ENCODE measurements around the gene NBEA.

NBEA gene

DNA sequence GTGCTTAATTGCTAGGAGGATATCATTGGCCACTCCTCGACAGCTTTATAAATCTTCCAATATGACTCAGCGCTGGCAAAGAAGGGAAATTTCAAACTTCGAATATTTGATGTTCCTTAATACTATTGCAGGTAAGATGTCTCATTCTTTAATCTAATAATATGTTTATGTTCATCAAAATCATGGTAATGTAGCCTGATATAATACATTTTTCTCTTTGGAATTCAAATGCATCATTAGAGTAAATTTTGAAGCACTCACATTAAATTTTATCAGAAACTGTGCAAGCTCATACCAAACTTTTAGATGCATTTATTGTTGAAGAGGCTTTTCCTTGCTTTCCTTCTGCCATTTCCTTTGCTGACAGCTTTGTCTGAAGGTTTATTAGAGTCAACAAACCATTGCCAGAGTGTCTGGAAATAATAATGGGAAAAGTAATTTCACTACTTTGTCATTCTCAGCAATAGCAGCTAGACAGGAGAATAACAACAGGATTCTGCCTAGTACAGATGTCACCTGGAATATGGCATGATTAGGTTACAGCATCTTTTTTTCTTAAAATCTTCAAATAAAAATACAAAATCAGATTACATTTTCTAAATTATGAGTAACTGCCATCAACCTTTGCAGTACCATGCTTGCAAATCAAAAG is 613.0 kb downstream of the NBEA start:
- DNase-seq, result no peak
- Histone ChIP-seq H2AK5ac (ENCODE audit: low read length) (no peak overlapping the region), H3K18ac (ENCODE audit: low read length) (no peak overlapping the region), H3K79me2 (ENCODE audit: control insufficient read depth, insufficient read depth, low read length, poor library complexity) (no peaks in the 10 kb centered on the region), H3K27ac (ENCODE audit: low read depth, low read length) (no peak overlapping the region), H3K14ac (ENCODE audit: low read length) (no peak overlapping the region), H3K9ac (ENCODE audit: low read length) (no peak overlapping the region), H3K4me3 (ENCODE audit: low read depth, low read length) (no peak overlapping the region), H3K36me3 (ENCODE audit: control insufficient read depth in 1 of 2, insufficient read depth in 2 of 2, low read length in 2 of 2) (no peaks in the 10 kb centered on the region), H4K12ac (ENCODE audit: low read depth, low read length) (no peak overlapping the region), H3K4me1 (ENCODE audit: control insufficient read depth in 1 of 2, insufficient read depth in 2 of 2, low read length in 2 of 2) (no peaks in the 10 kb centered on the region), H4K8ac (ENCODE audit: low read depth, low read length) (no peak overlapping the region), H3K4me2 (ENCODE audit: low read length) (no peak overlapping the region), H3K4ac (ENCODE audit: low read depth, low read length) (no peak overlapping the region), H2BK5ac (ENCODE audit: low read depth, low read length, poor library complexity) (no peak overlapping the region), H3K27me3 (ENCODE audit: insufficient read depth, low read length) (no peaks in the 10 kb centered on the region), H4K91ac (ENCODE audit: low read depth, low read length) (no peak overlapping the region), H3K23ac (ENCODE audit: low read length) (no peak overlapping the region), H2BK120ac (ENCODE audit: insufficient read depth, low read length, poor library complexity) (no peak overlapping the region), H2AFZ (ENCODE audit: insufficient read depth, low read length, poor library complexity) (no peak overlapping the region), H3K9me3 (ENCODE audit: insufficient read depth, low read depth, low read length) (no peaks in the 10 kb centered on the region), H2BK12ac (ENCODE audit: low read length) (no peak overlapping the region), H3K79me1 (ENCODE audit: low read length) (no peaks in the 10 kb centered on the region)
- no CpG with 5 or more reads among the region's 3 CpGs for WGBS (ENCODE audit: extremely low coverage, insufficient coverage, insufficient read length)

DNA sequence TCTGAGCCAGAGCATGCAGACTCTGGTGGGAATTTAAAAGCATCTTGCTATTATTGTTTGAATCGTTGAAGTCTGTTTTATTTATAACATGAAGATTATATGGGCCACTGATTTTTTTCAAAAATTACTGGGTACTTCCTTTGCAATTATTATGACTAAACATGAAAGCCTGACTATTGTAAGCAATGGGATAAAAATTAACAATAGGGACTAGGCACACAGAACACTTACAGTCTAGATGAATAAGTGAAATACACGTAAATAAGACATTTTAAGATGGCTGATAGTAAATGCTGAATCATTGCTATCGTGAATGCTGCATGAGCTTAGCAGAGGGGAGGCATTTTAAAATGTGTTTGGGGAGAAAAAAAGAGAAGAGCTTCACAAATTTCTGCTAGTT is 615.4 kb downstream of the NBEA start:
- H3K27me3 ChIP-seq (ENCODE audit: insufficient read depth, low read length), result no peaks in the 10 kb centered on the region
- H3K79me2 ChIP-seq (ENCODE audit: control insufficient read depth, insufficient read depth, low read length, poor library complexity), result no peaks in the 10 kb centered on the region
- H4K12ac ChIP-seq (ENCODE audit: low read depth, low read length), result no peak overlapping the region
- no peaks in the 10 kb centered on the region for H3K79me1 ChIP-seq (ENCODE audit: low read length)
- no peak overlapping the region for H3K18ac ChIP-seq (ENCODE audit: low read length)
- H2AK5ac ChIP-seq (ENCODE audit: low read length), result no peak overlapping the region
- no peak overlapping the region for H3K4me3 ChIP-seq (ENCODE audit: low read depth, low read length)
- no peak overlapping the region for H3K14ac ChIP-seq (ENCODE audit: low read length)
- DNase-seq, result no peak
- H3K23ac ChIP-seq (ENCODE audit: low read length), result no peak overlapping the region
- H2BK12ac ChIP-seq (ENCODE audit: low read length), result no peak overlapping the region
- no peak overlapping the region for H2BK5ac ChIP-seq (ENCODE audit: low read depth, low read length, poor library complexity)
- H3K4me2 ChIP-seq (ENCODE audit: low read length), result no peak overlapping the region
- no CpG with 5 or more reads among the region's 3 CpGs for WGBS (ENCODE audit: extremely low coverage, insufficient coverage, insufficient read length)
- H2AFZ ChIP-seq (ENCODE audit: insufficient read depth, low read length, poor library complexity), result no peak overlapping the region
- H3K27ac ChIP-seq (ENCODE audit: low read depth, low read length), result no peak overlapping the region
- H3K36me3 ChIP-seq (ENCODE audit: control insufficient read depth in 1 of 2, insufficient read depth in 2 of 2, low read length in 2 of 2), result no peaks in the 10 kb centered on the region
- H3K4ac ChIP-seq (ENCODE audit: low read depth, low read length), result no peak overlapping the region
- H3K4me1 ChIP-seq (ENCODE audit: control insufficient read depth in 1 of 2, insufficient read depth in 2 of 2, low read length in 2 of 2), result no peaks in the 10 kb centered on the region
- no peaks in the 10 kb centered on the region for H3K9me3 ChIP-seq (ENCODE audit: insufficient read depth, low read depth, low read length)
- H3K9ac ChIP-seq (ENCODE audit: low read length), result no peak overlapping the region
- no peak overlapping the region for H4K91ac ChIP-seq (ENCODE audit: low read depth, low read length)
- H4K8ac ChIP-seq (ENCODE audit: low read depth, low read length), result no peak overlapping the region
- no peak overlapping the region for H2BK120ac ChIP-seq (ENCODE audit: insufficient read depth, low read length, poor library complexity)

DNA sequence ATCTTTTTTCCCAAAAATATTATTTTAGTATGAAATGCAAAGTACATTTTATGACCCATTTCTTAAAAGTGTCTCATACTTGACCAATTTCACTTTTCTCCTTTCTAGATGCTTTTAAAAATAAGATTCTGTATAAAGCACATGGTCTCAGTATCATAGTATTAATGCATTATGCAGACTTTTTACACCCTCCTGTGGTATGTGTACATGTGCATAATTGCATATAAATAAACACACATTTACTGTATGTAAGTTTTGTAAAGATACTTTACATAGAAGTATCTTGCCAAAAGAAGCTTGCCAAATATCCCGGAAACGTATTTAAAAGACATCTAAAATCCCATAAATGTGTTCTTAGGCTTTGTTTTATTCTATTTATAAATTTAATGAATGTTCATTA is 619.5 kb downstream of the NBEA start:
- no peak overlapping the region for H2BK5ac ChIP-seq (ENCODE audit: low read depth, low read length, poor library complexity)
- H3K4me3 ChIP-seq (ENCODE audit: low read depth, low read length), result no peak overlapping the region
- no peak overlapping the region for H3K4me2 ChIP-seq (ENCODE audit: low read length)
- no peak overlapping the region for H2AK5ac ChIP-seq (ENCODE audit: low read length)
- H3K36me3 ChIP-seq (ENCODE audit: control insufficient read depth in 1 of 2, insufficient read depth in 2 of 2, low read length in 2 of 2), result no peaks in the 10 kb centered on the region
- no peak overlapping the region for H3K4ac ChIP-seq (ENCODE audit: low read depth, low read length)
- no peak overlapping the region for H3K23ac ChIP-seq (ENCODE audit: low read length)
- H2AFZ ChIP-seq (ENCODE audit: insufficient read depth, low read length, poor library complexity), result no peak overlapping the region
- H4K91ac ChIP-seq (ENCODE audit: low read depth, low read length), result no peak overlapping the region
- no peak overlapping the region for H4K8ac ChIP-seq (ENCODE audit: low read depth, low read length)
- no peak overlapping the region for H3K18ac ChIP-seq (ENCODE audit: low read length)
- no peak overlapping the region for H3K9ac ChIP-seq (ENCODE audit: low read length)
- H2BK120ac ChIP-seq (ENCODE audit: insufficient read depth, low read length, poor library complexity), result no peak overlapping the region
- H4K12ac ChIP-seq (ENCODE audit: low read depth, low read length), result no peak overlapping the region
- no peaks in the 10 kb centered on the region for H3K4me1 ChIP-seq (ENCODE audit: control insufficient read depth in 1 of 2, insufficient read depth in 2 of 2, low read length in 2 of 2)
- no peaks in the 10 kb centered on the region for H3K79me1 ChIP-seq (ENCODE audit: low read length)
- WGBS (ENCODE audit: extremely low coverage, insufficient coverage, insufficient read length), result no CpG with 5 or more reads among the region's 2 CpGs
- H2BK12ac ChIP-seq (ENCODE audit: low read length), result no peak overlapping the region
- no peaks in the 10 kb centered on the region for H3K9me3 ChIP-seq (ENCODE audit: insufficient read depth, low read depth, low read length)
- no peak overlapping the region for H3K27ac ChIP-seq (ENCODE audit: low read depth, low read length)
- no peak for DNase-seq
- no peak overlapping the region for H3K14ac ChIP-seq (ENCODE audit: low read length)
- no peaks in the 10 kb centered on the region for H3K79me2 ChIP-seq (ENCODE audit: control insufficient read depth, insufficient read depth, low read length, poor library complexity)
- no peaks in the 10 kb centered on the region for H3K27me3 ChIP-seq (ENCODE audit: insufficient read depth, low read length)

DNA sequence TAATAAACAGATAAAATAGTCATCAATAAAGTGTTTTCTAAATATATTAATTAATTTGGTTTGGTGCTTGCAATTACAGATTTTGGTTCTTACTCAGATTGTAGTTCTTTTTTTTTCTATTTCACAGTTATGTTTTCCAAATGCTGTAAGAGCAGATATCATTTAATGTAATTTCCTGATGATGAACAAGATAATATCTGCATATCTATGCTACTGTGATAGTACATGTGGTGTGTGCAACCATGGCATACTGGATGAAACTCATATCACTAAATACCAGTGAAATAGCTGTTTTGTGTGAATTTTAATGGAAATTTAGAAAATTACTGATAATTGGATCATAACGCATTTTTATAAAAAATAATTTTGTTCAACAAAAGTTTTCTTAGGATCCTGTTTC is 623.2 kb downstream of the NBEA start:
- Histone ChIP-seq H2BK12ac (ENCODE audit: low read length) (no peak overlapping the region), H3K9ac (ENCODE audit: low read length) (no peak overlapping the region), H3K4me2 (ENCODE audit: low read length) (no peak overlapping the region), H3K79me2 (ENCODE audit: control insufficient read depth, insufficient read depth, low read length, poor library complexity) (no peaks in the 10 kb centered on the region), H3K9me3 (ENCODE audit: insufficient read depth, low read depth, low read length) (no peaks in the 10 kb centered on the region), H3K23ac (ENCODE audit: low read length) (no peak overlapping the region), H4K12ac (ENCODE audit: low read depth, low read length) (no peak overlapping the region), H3K18ac (ENCODE audit: low read length) (no peak overlapping the region), H4K91ac (ENCODE audit: low read depth, low read length) (no peak overlapping the region), H3K4ac (ENCODE audit: low read depth, low read length) (no peak overlapping the region), H3K27ac (ENCODE audit: low read depth, low read length) (no peak overlapping the region), H2AK5ac (ENCODE audit: low read length) (no peak overlapping the region), H2BK5ac (ENCODE audit: low read depth, low read length, poor library complexity) (no peak overlapping the region), H3K4me3 (ENCODE audit: low read depth, low read length) (no peak overlapping the region), H3K14ac (ENCODE audit: low read length) (no peak overlapping the region), H3K36me3 (ENCODE audit: control insufficient read depth in 1 of 2, insufficient read depth in 2 of 2, low read length in 2 of 2) (no peaks in the 10 kb centered on the region), H3K4me1 (ENCODE audit: control insufficient read depth in 1 of 2, insufficient read depth in 2 of 2, low read length in 2 of 2) (no peaks in the 10 kb centered on the region), H2BK120ac (ENCODE audit: insufficient read depth, low read length, poor library complexity) (no peak overlapping the region), H4K8ac (ENCODE audit: low read depth, low read length) (no peak overlapping the region), H2AFZ (ENCODE audit: insufficient read depth, low read length, poor library complexity) (no peak overlapping the region), H3K27me3 (ENCODE audit: insufficient read depth, low read length) (no peaks in the 10 kb centered on the region), H3K79me1 (ENCODE audit: low read length) (no peaks in the 10 kb centered on the region)
- no peak for DNase-seq
- no CpG with 5 or more reads among the region's 1 CpG for WGBS (ENCODE audit: extremely low coverage, insufficient coverage, insufficient read length)
